22Rv1 (cell line): ENCODE measurements around the gene CLIP1.
"Not testable (repeated sequence)": the region's sequence is repeated elsewhere in the genome, so short reads cannot be mapped to it uniquely, and the experiment has no call there.

Source experiments
- CTCF ChIP-seq: fragments of 450-650 bp; IDR thresholded peaks from 2 replicates; pipeline ENCODE4 v1.5.1; 2017; ENCODE audit warnings: mild to moderate bottlenecking
- ZFX ChIP-seq: fragments of 450-650 bp; IDR thresholded peaks from 2 replicates; pipeline ENCODE4 v1.6.1; 2017; ENCODE audit warnings: antibody characterized with exemption, borderline replicate concordance

DNA sequence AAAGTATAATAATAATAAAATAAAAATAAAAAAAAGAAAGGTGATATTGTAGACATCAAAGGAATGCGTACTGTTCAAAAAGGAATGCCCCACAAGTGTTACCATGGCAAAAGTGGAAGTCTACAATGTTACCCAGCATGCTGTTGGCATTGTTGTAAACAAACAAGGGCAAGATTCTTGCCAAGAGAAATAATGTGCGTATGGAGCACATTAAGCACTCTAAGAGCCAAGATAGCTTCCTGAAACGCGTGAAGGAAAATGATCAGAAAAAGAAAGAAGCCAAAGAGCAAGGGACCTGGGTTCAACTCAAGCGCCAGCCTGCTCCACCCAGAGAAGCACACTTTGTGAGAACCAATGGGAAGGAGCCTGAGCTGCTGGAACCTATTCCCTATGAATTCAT, 57.2 kb downstream of the CLIP1 start:
- TF ChIP-seq CTCF, ZFX: not testable (repeated sequence)
